Bronchial epithelial cell (primary cell): ENCODE data around the gene CDC14B. TPM values are rescaled to one million over a fixed set of nuclear protein-coding genes. Genes with fewer than 3 reads are reported as not detected.

Experiments
- DNase-seq: peaks from one replicate; pipeline ENCODE4 v3.0.0-alpha.2; 2010; ENCODE audit warnings: low read depth
- FAIRE-seq: peaks from 2 replicates; lab custom pipeline; 2011; peaks lifted over from hg19 to GRCh38; lab: Jason Lieb, UNC
- H3K27me3 ChIP-seq: 2 replicates; pipeline ENCODE4 v1.5.1; 2011; ENCODE audit warnings: low read length; ENCODE audit not compliant: control insufficient read depth, insufficient read depth
- H3K36me3 ChIP-seq: 2 replicates; pipeline ENCODE4 v1.5.1; 2011; ENCODE audit warnings: low read length; ENCODE audit not compliant: control insufficient read depth, insufficient read depth
- H3K4me3 ChIP-seq: 2 replicates; pipeline ENCODE4 v1.5.1; 2011; ENCODE audit warnings: mild to moderate bottlenecking, low read depth, low read length, control low read depth
- total RNA-seq: library from RNA; depleted of rRNA; stranded (reverse); fragments of >200 nt; gene quantifications from 2 replicates; pipeline ENCODE4 v1.2.1, GENCODE V29; 2014
- TF ChIP-seq, protein P1 (sequence below): IDR thresholded peaks from 2 replicates; pipeline ENCODE4 v1.5.1; 2011; ENCODE audit warnings: mild to moderate bottlenecking, moderate library complexity, low read length, control low read depth, inconsistent platforms; ENCODE audit not compliant: insufficient read depth, severe bottlenecking

Gene CDC14B
- total RNA-seq, 1 donor from 2014 or later, result 11.6 TPM

DNA sequence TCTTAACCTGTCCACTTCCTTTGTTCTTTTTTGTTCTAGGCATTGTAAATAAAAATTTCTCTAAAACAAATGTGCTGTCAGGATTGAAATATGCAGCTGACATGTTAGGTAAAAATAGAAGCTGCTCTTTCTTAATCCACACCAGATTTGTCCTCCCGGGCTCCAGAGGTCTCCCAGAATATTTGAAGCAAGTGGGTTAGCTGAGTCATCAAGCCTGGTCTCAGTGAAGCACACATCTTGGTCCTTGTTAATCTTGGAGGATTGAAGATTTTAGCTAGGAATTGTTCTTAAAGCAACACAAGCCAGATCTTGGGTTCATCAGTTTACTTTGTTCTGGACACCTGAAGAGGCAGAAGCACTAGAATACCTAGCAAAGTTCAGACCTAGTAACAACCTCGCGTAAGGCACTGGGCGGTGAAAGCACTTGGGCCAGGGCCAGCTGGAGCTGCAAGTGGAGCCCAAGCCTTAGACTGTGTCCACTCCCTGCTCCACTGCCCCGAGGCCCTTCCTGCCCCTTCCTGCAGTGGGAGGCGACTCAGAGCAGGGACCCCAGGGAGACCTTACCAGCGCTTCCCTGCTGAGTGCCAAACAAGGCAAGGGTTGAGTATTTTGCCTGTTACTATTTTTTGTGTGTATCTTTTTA lies 133.1 kb downstream of the CDC14B start:
- no peak for DNase-seq
- Histone ChIP-seq H3K27me3 (no peaks in the 10 kb centered on the region), H3K4me3 (no peak overlapping the region), H3K36me3 (peaks cover 13% of the 10 kb centered on the region)
- TF ChIP-seq, protein P1, sequence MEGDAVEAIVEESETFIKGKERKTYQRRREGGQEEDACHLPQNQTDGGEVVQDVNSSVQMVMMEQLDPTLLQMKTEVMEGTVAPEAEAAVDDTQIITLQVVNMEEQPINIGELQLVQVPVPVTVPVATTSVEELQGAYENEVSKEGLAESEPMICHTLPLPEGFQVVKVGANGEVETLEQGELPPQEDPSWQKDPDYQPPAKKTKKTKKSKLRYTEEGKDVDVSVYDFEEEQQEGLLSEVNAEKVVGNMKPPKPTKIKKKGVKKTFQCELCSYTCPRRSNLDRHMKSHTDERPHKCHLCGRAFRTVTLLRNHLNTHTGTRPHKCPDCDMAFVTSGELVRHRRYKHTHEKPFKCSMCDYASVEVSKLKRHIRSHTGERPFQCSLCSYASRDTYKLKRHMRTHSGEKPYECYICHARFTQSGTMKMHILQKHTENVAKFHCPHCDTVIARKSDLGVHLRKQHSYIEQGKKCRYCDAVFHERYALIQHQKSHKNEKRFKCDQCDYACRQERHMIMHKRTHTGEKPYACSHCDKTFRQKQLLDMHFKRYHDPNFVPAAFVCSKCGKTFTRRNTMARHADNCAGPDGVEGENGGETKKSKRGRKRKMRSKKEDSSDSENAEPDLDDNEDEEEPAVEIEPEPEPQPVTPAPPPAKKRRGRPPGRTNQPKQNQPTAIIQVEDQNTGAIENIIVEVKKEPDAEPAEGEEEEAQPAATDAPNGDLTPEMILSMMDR, result no peak
- FAIRE-seq, result no peak

DNA sequence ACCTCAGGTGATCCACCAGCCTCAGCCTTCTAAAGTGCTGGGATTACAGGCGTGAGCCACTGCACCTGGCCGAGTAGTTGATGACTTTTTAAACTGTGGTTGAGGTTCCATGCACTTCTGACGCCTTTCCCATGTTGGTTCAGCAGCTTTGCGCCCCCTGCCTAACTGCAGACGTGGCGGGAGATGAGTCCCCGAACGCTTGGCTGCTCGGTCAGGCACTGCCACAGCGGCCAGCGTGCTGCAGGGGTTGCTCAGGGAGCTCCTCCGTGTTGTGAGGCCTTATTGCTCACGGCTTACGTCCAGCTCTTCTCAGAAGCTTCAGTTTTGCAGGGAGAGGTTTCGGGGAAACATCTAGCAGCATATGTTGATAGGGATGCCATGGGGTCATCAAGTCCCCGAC lies 134.4 kb downstream of the CDC14B start:
- DNase-seq, result no peak
- H3K4me3 ChIP-seq, result no peak overlapping the region
- TF ChIP-seq, protein P1, result no peak
- no peak for FAIRE-seq
- H3K36me3 ChIP-seq, result peaks cover 11% of the 10 kb centered on the region
- H3K27me3 ChIP-seq, result no peaks in the 10 kb centered on the region

DNA sequence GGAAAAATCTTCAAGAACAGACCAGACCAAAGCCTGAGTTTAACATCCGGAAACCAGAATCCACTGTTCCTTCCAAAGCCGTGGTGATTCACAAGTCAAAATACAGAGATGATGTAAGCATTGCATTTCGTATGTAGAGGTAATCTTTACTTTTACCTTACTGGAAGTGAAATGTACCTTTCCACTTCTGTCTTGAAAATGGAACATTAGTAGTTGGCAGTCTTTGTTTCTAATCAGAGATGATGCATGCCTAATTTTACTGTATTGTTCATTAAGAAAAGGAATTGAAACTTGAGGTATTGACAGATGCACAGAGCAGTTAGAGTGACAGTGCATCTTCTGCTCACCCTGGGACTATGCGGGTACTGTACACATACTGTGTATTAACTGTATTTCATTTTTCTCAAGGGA lies 135.1 kb downstream of the CDC14B start:
- Histone ChIP-seq H3K4me3 (no peak overlapping the region), H3K36me3 (peaks cover 11% of the 10 kb centered on the region), H3K27me3 (no peaks in the 10 kb centered on the region)
- FAIRE-seq, result no peak
- TF ChIP-seq, protein P1, result no peak
- DNase-seq, result no peak

DNA sequence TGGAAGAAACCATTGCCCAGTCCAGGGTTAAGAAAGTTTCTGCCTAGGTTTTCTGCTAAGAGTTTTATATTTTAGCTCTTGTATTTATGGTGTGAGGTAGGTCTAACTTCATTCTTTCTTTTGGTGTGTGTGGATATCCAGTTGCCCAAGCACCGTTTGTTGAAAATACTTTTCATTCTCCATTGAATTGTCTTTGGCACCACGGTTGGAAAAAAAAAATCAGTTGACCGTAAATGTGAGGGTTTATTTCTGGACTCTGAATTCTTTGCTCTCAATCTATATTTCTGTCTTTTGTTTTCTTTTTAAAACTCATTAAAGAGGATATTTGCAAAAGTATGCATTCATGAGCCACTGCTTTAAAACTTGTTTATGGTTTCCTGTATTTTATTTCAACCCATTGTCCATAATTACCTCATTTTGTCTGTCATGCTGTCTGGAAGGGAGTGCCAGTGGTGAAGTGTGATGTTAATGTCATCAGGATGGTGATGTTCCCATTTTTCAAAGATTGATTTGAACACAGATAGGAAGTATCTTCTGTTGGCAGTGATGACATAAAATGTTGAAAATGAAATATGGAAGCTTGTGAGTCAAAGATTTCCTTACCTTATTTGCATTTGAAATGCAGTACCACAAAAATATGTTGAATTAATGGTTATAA lies 135.8 kb downstream of the CDC14B start:
- FAIRE-seq (no peak), DNase-seq (no peak)
- TF ChIP-seq, protein P1, result no peak
- H3K27me3 ChIP-seq, result no peaks in the 10 kb centered on the region
- H3K36me3 ChIP-seq, result peaks cover 11% of the 10 kb centered on the region
- H3K4me3 ChIP-seq, result no peak overlapping the region

DNA sequence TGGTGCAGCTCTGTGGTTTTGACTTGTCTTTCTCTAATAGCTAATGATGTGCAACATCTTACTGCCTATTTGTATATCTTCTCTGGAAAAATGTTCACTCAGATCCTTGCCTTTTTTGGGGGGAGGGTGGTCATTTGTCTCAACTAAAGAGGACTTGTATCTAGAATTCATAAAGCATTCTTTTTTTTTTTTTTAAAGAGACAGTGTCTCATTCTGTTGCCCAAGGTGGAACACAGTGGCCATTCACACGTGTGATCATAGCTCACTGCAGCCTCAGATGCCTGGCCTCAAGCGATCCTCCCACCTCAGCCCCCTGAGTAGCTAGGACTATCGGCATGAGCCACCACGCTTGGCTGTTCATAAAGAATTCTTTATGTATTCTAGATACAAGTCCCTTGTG lies 136.4 kb downstream of the CDC14B start:
- TF ChIP-seq, protein P1, result no peak
- DNase-seq, result no peak
- H3K36me3 ChIP-seq, result peaks cover 8% of the 10 kb centered on the region
- no peak overlapping the region for H3K4me3 ChIP-seq
- no peak for FAIRE-seq
- no peaks in the 10 kb centered on the region for H3K27me3 ChIP-seq
